Muscle layer of duodenum (tissue), 2 donors: ENCODE data around the gene MYO1D.

ENCODE experiments used
- H3K27ac ChIP-seq: one replicate; pipeline ENCODE4 v1.7.0; 2013; ENCODE audit warnings: mild to moderate bottlenecking, low read length
- H3K27me3 ChIP-seq: one replicate; pipeline ENCODE4 v1.7.0; 2013; ENCODE audit warnings: low read depth, mild to moderate bottlenecking, control low read depth, low read length
- H3K36me3 ChIP-seq, 2 donors: one replicate each; pipeline ENCODE4 v1.7.0; 2013; ENCODE audit warnings: low read length in 2 of 2, control low read depth in 1 of 2, mild to moderate bottlenecking in 1 of 2; ENCODE audit not compliant: insufficient read depth in 2 of 2, control insufficient read depth in 1 of 2
- H3K4me1 ChIP-seq, 2 donors: one replicate each; pipeline ENCODE4 v1.7.0; 2013; ENCODE audit warnings: low read length in 2 of 2, mild to moderate bottlenecking in 2 of 2, control low read depth in 1 of 2, moderate library complexity in 1 of 2; ENCODE audit not compliant: insufficient read depth in 2 of 2, control insufficient read depth in 1 of 2
- H3K4me3 ChIP-seq, 2 donors: one replicate each; pipeline ENCODE4 v1.7.0; 2013; ENCODE audit warnings: low read length in 2 of 2, low read depth in 1 of 2, mild to moderate bottlenecking in 1 of 2
- H3K9me3 ChIP-seq, 2 donors: one replicate each; pipeline ENCODE4 v1.7.0; 2013; ENCODE audit warnings: low read length in 2 of 2, control low read depth in 1 of 2, mild to moderate bottlenecking in 1 of 2; ENCODE audit not compliant: control insufficient read depth in 1 of 2
- donor health status: healthy.

MYO1D gene

GRCh38 chr17:32912218-32912897 lies 35.4 kb upstream of the MYO1D start:
- no peaks in the 10 kb centered on the region for H3K36me3 ChIP-seq
- H3K27ac ChIP-seq = peak overlapping the region; percentile 43
- H3K27me3 ChIP-seq = no peaks in the 10 kb centered on the region
- H3K4me3 ChIP-seq = peak overlapping the region; percentile 1 to 30
- H3K4me1 ChIP-seq = peaks cover 0 to 14% of the 10 kb centered on the region in 2 donors
- no peaks in the 10 kb centered on the region for H3K9me3 ChIP-seq

GRCh38 chr17:32910769-32911168 lies 33.8 kb upstream of the MYO1D start:
- H3K27me3 ChIP-seq = no peaks in the 10 kb centered on the region
- no peak overlapping the region for H3K4me3 ChIP-seq
- H3K9me3 ChIP-seq = no peaks in the 10 kb centered on the region
- peaks cover 0 to 14% of the 10 kb centered on the region in 2 donors for H3K4me1 ChIP-seq
- no peak overlapping the region for H3K27ac ChIP-seq
- no peaks in the 10 kb centered on the region for H3K36me3 ChIP-seq

- Histone ChIP-seq H3K9me3 (no peaks in the 10 kb centered on the region), H3K27ac (no peak overlapping the region), H3K4me1 (peaks cover 0 to 14% of the 10 kb centered on the region in 2 donors), H3K27me3 (no peaks in the 10 kb centered on the region), H3K4me3 (no peak overlapping the region), H3K36me3 (no peaks in the 10 kb centered on the region)
Observed at GRCh38 chr17:32909787-32910369, 33.0 kb upstream of the MYO1D start.

- Histone ChIP-seq H3K27ac (no peak overlapping the region), H3K9me3 (no peaks in the 10 kb centered on the region), H3K4me3 (no peak overlapping the region), H3K36me3 (no peaks in the 10 kb centered on the region), H3K4me1 (peaks cover 0 to 14% of the 10 kb centered on the region in 2 donors), H3K27me3 (no peaks in the 10 kb centered on the region)
Observed at GRCh38 chr17:32907583-32907982, 30.7 kb upstream of the MYO1D start.

- Histone ChIP-seq H3K4me1 (peaks cover 0 to 5% of the 10 kb centered on the region in 2 donors), H3K27me3 (no peaks in the 10 kb centered on the region), H3K36me3 (no peaks in the 10 kb centered on the region), H3K9me3 (no peaks in the 10 kb centered on the region), H3K4me3 (no peak overlapping the region), H3K27ac (no peak overlapping the region)
Observed at GRCh38 chr17:32904891-32905290, 28.0 kb upstream of the MYO1D start.

GRCh38 chr17:32903774-32904673 lies 27.1 kb upstream of the MYO1D start:
- Histone ChIP-seq H3K27me3 (no peaks in the 10 kb centered on the region), H3K9me3 (no peaks in the 10 kb centered on the region), H3K4me3 (no peak overlapping the region), H3K27ac (no peak overlapping the region), H3K4me1 (no peaks in the 10 kb centered on the region), H3K36me3 (no peaks in the 10 kb centered on the region)

- H3K4me1 ChIP-seq = no peaks in the 10 kb centered on the region
- H3K9me3 ChIP-seq = no peaks in the 10 kb centered on the region
- no peaks in the 10 kb centered on the region for H3K27me3 ChIP-seq
- H3K36me3 ChIP-seq = no peaks in the 10 kb centered on the region
- H3K27ac ChIP-seq = no peak overlapping the region
- no peak overlapping the region for H3K4me3 ChIP-seq
Observed at GRCh38 chr17:32901743-32902142, 24.8 kb upstream of the MYO1D start.

GRCh38 chr17:32899236-32900013 lies 22.5 kb upstream of the MYO1D start:
- Histone ChIP-seq H3K36me3 (no peaks in the 10 kb centered on the region), H3K4me1 (no peaks in the 10 kb centered on the region), H3K4me3 (no peak overlapping the region), H3K27me3 (no peaks in the 10 kb centered on the region), H3K27ac (no peak overlapping the region), H3K9me3 (no peaks in the 10 kb centered on the region)

GRCh38 chr17:32896647-32897258 lies 19.8 kb upstream of the MYO1D start:
- Histone ChIP-seq H3K27ac (no peak overlapping the region), H3K4me1 (no peaks in the 10 kb centered on the region), H3K4me3 (no peak overlapping the region), H3K9me3 (no peaks in the 10 kb centered on the region), H3K27me3 (no peaks in the 10 kb centered on the region), H3K36me3 (no peaks in the 10 kb centered on the region)

GRCh38 chr17:32894245-32894644 lies 17.3 kb upstream of the MYO1D start:
- H3K27ac ChIP-seq = no peak overlapping the region
- no peak overlapping the region for H3K4me3 ChIP-seq
- no peaks in the 10 kb centered on the region for H3K27me3 ChIP-seq

More at GRCh38 chr17:32894245-32894644, 17.3 kb upstream of the MYO1D start:
- H3K36me3 ChIP-seq = no peaks in the 10 kb centered on the region
- no peaks in the 10 kb centered on the region for H3K9me3 ChIP-seq
- H3K4me1 ChIP-seq = no peaks in the 10 kb centered on the region
